ENCODE data around the gene CDX2.
"Not testable (repeated sequence)": the region's sequence is repeated elsewhere in the genome, so short reads cannot be mapped to it uniquely, and the experiment has no call there.

The CDX2 gene

DNA sequence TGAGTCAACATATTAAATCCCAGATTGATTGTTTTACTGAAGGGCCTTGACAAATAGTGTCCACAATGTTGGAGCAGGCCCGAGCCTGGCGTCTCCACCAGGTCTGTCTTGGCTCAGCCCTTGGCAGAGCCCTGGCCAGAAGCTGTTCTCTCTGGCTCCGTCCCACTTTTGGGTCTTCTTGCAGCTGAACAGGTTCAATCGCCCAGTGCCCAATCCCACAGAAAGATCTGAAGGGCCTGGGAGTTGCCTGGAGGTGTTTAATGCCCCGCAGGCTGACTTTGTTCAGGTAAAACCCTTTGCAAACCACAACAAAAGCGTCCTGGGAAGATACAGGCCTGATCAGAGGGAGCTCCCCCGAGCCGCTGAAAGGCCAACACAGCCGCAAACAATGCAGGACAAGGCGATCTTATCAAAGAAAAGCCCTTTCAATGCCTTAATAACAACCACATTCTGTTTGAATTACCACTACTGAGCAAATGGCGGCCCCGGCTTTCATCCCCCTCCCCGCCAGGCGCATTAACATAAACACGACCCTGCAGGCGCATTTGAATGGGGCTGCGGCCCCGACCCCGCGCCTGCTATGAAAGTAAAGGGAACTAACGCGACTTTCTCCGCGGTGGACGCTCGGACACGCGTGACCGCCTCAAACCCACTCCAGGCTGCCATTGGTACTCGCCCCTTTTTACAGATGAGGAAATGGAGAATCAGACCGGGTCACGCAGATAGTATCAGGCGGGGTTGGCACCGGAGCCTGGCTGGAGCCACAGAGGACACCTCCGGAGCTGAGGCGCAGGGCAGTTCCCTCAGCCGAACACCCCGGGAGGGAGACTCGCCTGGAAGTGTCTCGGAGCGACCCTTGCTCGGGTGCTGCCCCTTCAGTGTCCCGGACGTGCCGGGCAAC, 3.1 kb downstream of the CDX2 start:
- Histone ChIP-seq H3K27ac (ENCODE audit: insufficient read depth in 1 of 2, low read depth in 1 of 2, low read length in 2 of 2, poor library complexity in 1 of 2, severe bottlenecking in 2 of 2) (no peak overlapping the region), H3K9me3 (ENCODE audit: control extremely low read depth in 1 of 5, control insufficient read depth in 4 of 5, insufficient read depth in 2 of 5, low read depth in 1 of 5, low read length in 4 of 5) (no peaks in the 10 kb centered on the region), H3K4me3 (ENCODE audit: control insufficient read depth in 1 of 7, extremely low read depth in 1 of 7, insufficient read depth in 4 of 7, low read depth in 2 of 7, low read length in 6 of 7) (no peak overlapping the region), H3K27me3 (replicated peaks in 2 of 5; ENCODE audit: control insufficient read depth in 4 of 5, insufficient read depth in 5 of 5, low read length in 4 of 5) (peaks cover 10 to 100% (median 63%) of the 10 kb centered on the region in 5 experiments), H3K4me1 (ENCODE audit: control extremely low read depth in 1 of 4, control insufficient read depth in 4 of 4, insufficient read depth in 4 of 4, low read length in 3 of 4) (peaks cover 0 to 42% (median 30%) of the 10 kb centered on the region in 4 experiments), H3K36me3 (ENCODE audit: control insufficient read depth in 4 of 4, insufficient read depth in 4 of 4, low read length in 3 of 4) (no peaks in the 10 kb centered on the region)
- ChIA-PET POLR2A (interaction anchor here (0.6 kb wide), 1 partner anchor 665 kb away, joined by 3 read pairs; no protein-coding TSS in a partner anchor), CTCF (interaction anchor here (0.9 to 4.1 kb wide), 6 partner anchors 10 to 137 kb away, joined by 3 to 16 read pairs (median 4); no protein-coding TSS in a partner anchor)
- no peak for DNase-seq
- WGBS (ENCODE audit: insufficient coverage), result 12% methylated on average over 41 of the region's 45 CpGs

DNA sequence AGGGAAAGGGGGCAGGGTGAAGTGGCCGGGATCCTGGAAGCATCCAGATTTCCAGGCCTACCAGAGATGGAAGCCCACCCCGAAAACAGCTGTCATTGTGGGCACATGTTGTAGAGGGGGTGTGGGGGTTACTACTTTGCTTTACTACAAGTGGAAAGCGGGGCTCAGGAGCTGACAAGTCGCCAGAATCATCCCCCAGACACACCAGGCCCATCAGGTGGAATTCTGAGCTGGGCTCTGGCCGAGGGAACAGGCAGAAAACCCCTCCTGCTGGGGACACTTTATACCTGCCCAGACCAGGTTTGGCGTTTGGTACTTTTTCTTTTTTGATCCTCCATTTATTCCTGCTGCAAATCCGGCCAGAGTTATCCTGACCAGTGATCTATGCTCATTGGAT, 3.8 kb downstream of the CDX2 start:
- Histone ChIP-seq H3K27me3 (replicated peaks in 2 of 5; ENCODE audit: control insufficient read depth in 4 of 5, insufficient read depth in 5 of 5, low read length in 4 of 5) (peaks cover 10 to 100% (median 61%) of the 10 kb centered on the region in 5 experiments), H3K4me3 (ENCODE audit: control insufficient read depth in 1 of 7, extremely low read depth in 1 of 7, insufficient read depth in 4 of 7, low read depth in 2 of 7, low read length in 6 of 7) (no peak overlapping the region), H3K9me3 (ENCODE audit: control extremely low read depth in 1 of 5, control insufficient read depth in 4 of 5, insufficient read depth in 2 of 5, low read depth in 1 of 5, low read length in 4 of 5) (no peaks in the 10 kb centered on the region), H3K4me1 (ENCODE audit: control extremely low read depth in 1 of 4, control insufficient read depth in 4 of 4, insufficient read depth in 4 of 4, low read length in 3 of 4) (peaks cover 0 to 44% (median 33%) of the 10 kb centered on the region in 4 experiments), H3K36me3 (ENCODE audit: control insufficient read depth in 4 of 4, insufficient read depth in 4 of 4, low read length in 3 of 4) (no peaks in the 10 kb centered on the region), H3K27ac (ENCODE audit: insufficient read depth in 1 of 2, low read depth in 1 of 2, low read length in 2 of 2, poor library complexity in 1 of 2, severe bottlenecking in 2 of 2) (no peak overlapping the region)
- 61% methylated on average over 7 of the region's 7 CpGs for WGBS (ENCODE audit: insufficient coverage)
- DNase-seq, result no peak
- ChIA-PET CTCF (interaction anchor here (0.9 to 4.1 kb wide), 7 partner anchors 10 to 603 kb away, joined by 3 to 16 read pairs (median 3); no protein-coding TSS in a partner anchor), POLR2A (no interaction called here)

DNA sequence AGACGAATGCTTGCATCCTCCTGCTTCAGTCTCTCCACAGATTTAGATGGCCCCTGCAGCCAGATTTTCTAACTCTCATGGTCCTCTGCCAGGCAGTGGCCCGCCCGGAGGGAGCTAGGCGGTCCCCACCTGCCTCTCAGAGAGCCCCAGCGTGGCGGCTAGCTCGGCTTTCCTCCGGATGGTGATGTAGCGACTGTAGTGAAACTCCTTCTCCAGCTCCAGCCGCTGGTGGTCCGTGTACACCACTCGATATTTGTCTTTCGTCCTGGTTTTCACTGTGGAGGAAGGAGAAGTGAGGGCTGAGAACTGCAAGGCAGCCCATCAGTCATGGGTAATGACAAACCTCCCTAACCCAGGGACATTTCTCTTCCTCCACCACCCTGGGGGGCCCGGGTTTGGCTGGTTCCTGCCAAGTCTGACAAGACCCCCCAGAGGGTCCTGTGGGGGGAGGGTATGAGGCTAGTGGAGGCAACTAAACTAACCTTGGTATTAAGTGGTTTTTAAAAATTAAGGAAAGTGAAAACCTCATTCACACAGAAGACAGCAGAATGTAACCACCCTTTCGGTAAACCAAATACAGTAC, 4.3 kb downstream of the CDX2 start:
- H3K36me3 ChIP-seq (ENCODE audit: control insufficient read depth in 4 of 4, insufficient read depth in 4 of 4, low read length in 3 of 4), result no peaks in the 10 kb centered on the region
- H3K4me1 ChIP-seq (ENCODE audit: control extremely low read depth in 1 of 4, control insufficient read depth in 4 of 4, insufficient read depth in 4 of 4, low read length in 3 of 4), result peaks cover 0 to 49% (median 37%) of the 10 kb centered on the region in 4 experiments
- no peak overlapping the region for H3K4me3 ChIP-seq (ENCODE audit: control insufficient read depth in 1 of 7, extremely low read depth in 1 of 7, insufficient read depth in 4 of 7, low read depth in 2 of 7, low read length in 6 of 7)
- H3K9me3 ChIP-seq (ENCODE audit: control extremely low read depth in 1 of 5, control insufficient read depth in 4 of 5, insufficient read depth in 2 of 5, low read depth in 1 of 5, low read length in 4 of 5), result no peaks in the 10 kb centered on the region
- DNase-seq, result no peak
- H3K27me3 ChIP-seq (replicated peaks in 2 of 5; ENCODE audit: control insufficient read depth in 4 of 5, insufficient read depth in 5 of 5, low read length in 4 of 5), result peaks cover 6 to 100% (median 61%) of the 10 kb centered on the region in 5 experiments
- no peak overlapping the region for H3K27ac ChIP-seq (ENCODE audit: insufficient read depth in 1 of 2, low read depth in 1 of 2, low read length in 2 of 2, poor library complexity in 1 of 2, severe bottlenecking in 2 of 2)
- 0% methylated on average over 2 of the region's 15 CpGs for WGBS (ENCODE audit: insufficient coverage)
- POLR2A ChIA-PET, result no interaction called here
- CTCF ChIA-PET, result interaction anchor here (0.9 to 4.1 kb wide), 7 partner anchors 10 to 603 kb away, joined by 3 to 16 read pairs (median 5); no protein-coding TSS in a partner anchor

DNA sequence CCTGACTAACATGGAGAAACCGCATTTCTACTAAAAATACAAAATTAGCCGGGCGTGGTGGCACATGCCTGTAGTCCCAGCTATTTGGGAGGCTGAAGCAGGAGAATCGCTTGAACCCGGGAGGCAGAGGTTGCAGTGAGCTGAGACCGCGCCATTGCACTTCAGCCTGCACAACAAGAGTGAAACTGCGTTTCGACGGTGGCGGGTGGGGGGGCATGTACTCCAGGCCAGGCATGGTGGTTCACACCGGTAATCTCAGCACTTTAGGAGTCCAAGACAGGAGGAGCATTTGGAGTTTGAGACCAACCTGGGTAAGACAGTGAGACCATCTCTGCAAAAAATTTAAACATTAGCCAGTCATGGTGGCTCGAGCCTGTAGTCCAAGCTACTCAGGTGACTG, 4.9 kb downstream of the CDX2 start:
- H3K4me3 ChIP-seq (ENCODE audit: control insufficient read depth in 1 of 7, extremely low read depth in 1 of 7, insufficient read depth in 4 of 7, low read depth in 2 of 7, low read length in 6 of 7); POLR2A ChIA-PET; H3K27ac ChIP-seq (ENCODE audit: insufficient read depth in 1 of 2, low read depth in 1 of 2, low read length in 2 of 2, poor library complexity in 1 of 2, severe bottlenecking in 2 of 2); H3K36me3 ChIP-seq (ENCODE audit: control insufficient read depth in 4 of 4, insufficient read depth in 4 of 4, low read length in 3 of 4); H3K9me3 ChIP-seq (ENCODE audit: control extremely low read depth in 1 of 5, control insufficient read depth in 4 of 5, insufficient read depth in 2 of 5, low read depth in 1 of 5, low read length in 4 of 5); DNase-seq: not testable (repeated sequence)
- H3K27me3 ChIP-seq (replicated peaks in 2 of 5; ENCODE audit: control insufficient read depth in 4 of 5, insufficient read depth in 5 of 5, low read length in 4 of 5), result peaks cover 3 to 100% (median 55%) of the 10 kb centered on the region in 5 experiments
- H3K4me1 ChIP-seq (ENCODE audit: control extremely low read depth in 1 of 4, control insufficient read depth in 4 of 4, insufficient read depth in 4 of 4, low read length in 3 of 4), result peaks cover 0 to 47% (median 37%) of the 10 kb centered on the region in 4 experiments
- CTCF ChIA-PET, result interaction anchor here (1.1 to 4.1 kb wide), 6 partner anchors 9 to 602 kb away, joined by 3 to 16 read pairs (median 6); no protein-coding TSS in a partner anchor
- WGBS (ENCODE audit: insufficient coverage), result 52% methylated on average over 11 of the region's 13 CpGs

DNA sequence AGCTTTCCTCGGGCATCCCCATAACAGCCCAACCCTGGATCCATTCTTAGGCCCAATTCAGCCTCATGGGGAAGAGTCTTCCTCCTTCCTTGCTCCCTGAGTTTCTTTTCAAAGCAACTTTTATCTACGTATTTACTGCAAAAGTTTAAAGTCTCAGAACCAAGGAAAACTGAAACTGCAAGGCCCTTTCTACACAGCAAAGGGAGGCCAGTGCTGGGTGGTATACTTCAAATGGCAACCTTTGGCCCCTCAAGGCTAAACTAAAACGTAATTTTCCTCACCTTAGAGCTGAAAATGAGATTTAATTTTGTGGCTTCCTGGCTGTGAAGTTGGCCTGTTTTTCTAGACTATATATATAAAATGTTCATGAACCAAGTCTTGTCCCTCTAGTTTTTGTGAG, 5.6 kb downstream of the CDX2 start:
- ChIA-PET CTCF (interaction anchor here (1.1 to 4.1 kb wide), 3 partner anchors 9 to 421 kb away, joined by 3 to 16 read pairs (median 7); no protein-coding TSS in a partner anchor), POLR2A (no interaction called here)
- H3K4me3 ChIP-seq (ENCODE audit: control insufficient read depth in 1 of 7, extremely low read depth in 1 of 7, insufficient read depth in 4 of 7, low read depth in 2 of 7, low read length in 6 of 7), result no peak overlapping the region
- no peaks in the 10 kb centered on the region for H3K36me3 ChIP-seq (ENCODE audit: control insufficient read depth in 4 of 4, insufficient read depth in 4 of 4, low read length in 3 of 4)
- peaks cover 0 to 40% (median 31%) of the 10 kb centered on the region in 4 experiments for H3K4me1 ChIP-seq (ENCODE audit: control extremely low read depth in 1 of 4, control insufficient read depth in 4 of 4, insufficient read depth in 4 of 4, low read length in 3 of 4)
- peaks cover 10 to 100% (median 55%) of the 10 kb centered on the region in 5 experiments for H3K27me3 ChIP-seq (replicated peaks in 2 of 5; ENCODE audit: control insufficient read depth in 4 of 5, insufficient read depth in 5 of 5, low read length in 4 of 5)
- DNase-seq, result no peak
- WGBS (ENCODE audit: insufficient coverage), result 100% methylated on average over 2 of the region's 3 CpGs
- H3K27ac ChIP-seq (ENCODE audit: insufficient read depth in 1 of 2, low read depth in 1 of 2, low read length in 2 of 2, poor library complexity in 1 of 2, severe bottlenecking in 2 of 2), result no peak overlapping the region
- H3K9me3 ChIP-seq (ENCODE audit: control extremely low read depth in 1 of 5, control insufficient read depth in 4 of 5, insufficient read depth in 2 of 5, low read depth in 1 of 5, low read length in 4 of 5), result no peaks in the 10 kb centered on the region

DNA sequence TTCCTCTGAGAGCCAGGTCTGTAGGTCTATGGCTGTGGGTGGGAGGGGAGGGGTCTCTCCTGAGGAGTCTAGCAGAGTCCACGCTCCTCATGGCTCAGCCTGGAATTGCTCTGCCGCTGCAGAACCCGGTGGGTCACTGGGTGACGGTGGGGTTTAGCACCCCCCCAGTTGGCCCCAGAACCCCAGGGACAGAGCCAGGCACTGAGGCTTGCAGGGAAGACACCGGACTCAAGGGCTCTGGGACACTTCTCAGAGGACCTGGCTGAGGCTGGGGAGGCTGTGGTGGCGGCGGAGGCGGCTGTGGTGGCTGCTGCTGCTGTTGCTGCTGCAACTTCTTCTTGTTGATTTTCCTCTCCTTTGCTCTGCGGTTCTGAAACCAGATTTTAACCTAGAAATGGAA, 6.1 kb downstream of the CDX2 start:
- CTCF ChIA-PET, result interaction anchor here (0.7 to 4.1 kb wide), 5 partner anchors 8 to 601 kb away, joined by 3 to 16 read pairs (median 7); no protein-coding TSS in a partner anchor
- Histone ChIP-seq H3K4me3 (ENCODE audit: control insufficient read depth in 1 of 7, extremely low read depth in 1 of 7, insufficient read depth in 4 of 7, low read depth in 2 of 7, low read length in 6 of 7) (no peak overlapping the region), H3K9me3 (ENCODE audit: control extremely low read depth in 1 of 5, control insufficient read depth in 4 of 5, insufficient read depth in 2 of 5, low read depth in 1 of 5, low read length in 4 of 5) (no peaks in the 10 kb centered on the region), H3K27me3 (replicated peaks in 2 of 5; ENCODE audit: control insufficient read depth in 4 of 5, insufficient read depth in 5 of 5, low read length in 4 of 5) (peaks cover 12 to 100% (median 60%) of the 10 kb centered on the region in 5 experiments), H3K4me1 (ENCODE audit: control extremely low read depth in 1 of 4, control insufficient read depth in 4 of 4, insufficient read depth in 4 of 4, low read length in 3 of 4) (peaks cover 0 to 35% (median 26%) of the 10 kb centered on the region in 4 experiments), H3K27ac (ENCODE audit: insufficient read depth in 1 of 2, low read depth in 1 of 2, low read length in 2 of 2, poor library complexity in 1 of 2, severe bottlenecking in 2 of 2) (no peak overlapping the region), H3K36me3 (ENCODE audit: control insufficient read depth in 4 of 4, insufficient read depth in 4 of 4, low read length in 3 of 4) (no peaks in the 10 kb centered on the region)
- POLR2A ChIA-PET, result no interaction called here
- 61% methylated on average over 7 of the region's 9 CpGs for WGBS (ENCODE audit: insufficient coverage)
- no peak for DNase-seq

All from common myeloid progenitor, CD34-positive (primary cell).